Esophagus muscularis mucosa (tissue), 4 donors: ENCODE data around the gene PI4K2B. TPM values are rescaled to one million over a fixed set of nuclear protein-coding genes. Genes with fewer than 3 reads are reported as not detected.

Experiments used
- DNase-seq: peaks from one replicate; pipeline ENCODE4 v3.0.0-alpha.2; 2017; ENCODE audit errors: extremely low spot score
- H3K27ac ChIP-seq, 4 donors: fragments of 200-600 bp; sonication (generic); replicated peaks in 1 of 4; 1 replicate in 3 of 4; 2 replicates in 1 of 4; pipeline ENCODE4 v1.5.1; 2016 to 2019; ENCODE audit warnings: mild to moderate bottlenecking in 1 of 4
- H3K27me3 ChIP-seq, 4 donors: fragments of 200-600 bp; sonication (generic); one replicate each; pipeline versions ENCODE4 v1.5.1 to v1.6.0; 2016 to 2019
- H3K36me3 ChIP-seq, 4 donors: fragments of 200-600 bp; sonication (generic); one replicate each; pipeline ENCODE4 v1.5.1; 2016 to 2019
- H3K4me1 ChIP-seq, 4 donors: fragments of 200-600 bp; sonication (generic); one replicate each; pipeline ENCODE4 v1.5.1; 2016 to 2019
- H3K4me3 ChIP-seq, 4 donors: fragments of 200-600 bp; sonication (generic); 1 replicate in 2 of 4; 2 replicates in 2 of 4; pipeline ENCODE4 v1.5.1; 2016 to 2019; ENCODE audit warnings: mild to moderate bottlenecking in 4 of 4, moderate library complexity in 1 of 4
- H3K9me3 ChIP-seq, 4 donors: fragments of 200-600 bp; sonication (generic); 1 replicate in 3 of 4; 2 replicates in 1 of 4; pipeline ENCODE4 v1.5.1; 2016 to 2019
- CTCF ChIP-seq, 3 experiments: fragments of 200-600 bp in 2 of 3; fragments of 450-650 bp in 1 of 3; sonication (generic) in 2 of 3; IDR thresholded peaks; one replicate each; pipeline ENCODE4 v1.5.1; 2017 to 2019; ENCODE audit warnings: antibody characterized with exemption in 3 of 3, mild to moderate bottlenecking in 2 of 3, moderate library complexity in 1 of 3
- EP300 ChIP-seq: sonication (generic); formaldehyde crosslinking; IDR thresholded peaks from one replicate; pipeline ENCODE4 v1.6.1; 2017; ENCODE audit warnings: antibody characterized with exemption
- POLR2A ChIP-seq: fragments of 450-650 bp; IDR thresholded peaks from one replicate; pipeline ENCODE4 v1.6.1; 2017; ENCODE audit warnings: antibody characterized with exemption, moderate library complexity, mild to moderate bottlenecking, low read depth
- POLR2AphosphoS5 ChIP-seq, 2 donors: sonication (generic); formaldehyde crosslinking; IDR thresholded peaks; one replicate each; pipeline ENCODE4 v1.6.1; 2017; ENCODE audit warnings: antibody characterized with exemption in 2 of 2
- WGBS: methylation state at CpG from one replicate; pipeline ENCODE4 v1.1.5; 2018; 5-methylcytosine and 5-hydroxymethylcytosine counted together
- intact Hi-C: fragments of 100-400 bp; cut with DNase I; formaldehyde crosslinking; loops from one replicate; pipeline ENCODE4 v1.15.1; 2023
- total RNA-seq, 4 donors: library from RNA; depleted of rRNA; stranded (reverse); fragments of >200 nt; gene quantifications; one replicate each; pipeline versions ENCODE4 v1.1.0 to v1.2.1, GENCODE V29; 2016

PI4K2B gene
- total RNA-seq, 4 donors from 2014 or later = 9.0 to 16.2 (median 12.9) TPM

GRCh38 chr4:25302626-25303025, 68.8 kb downstream of the PI4K2B start:
- intact Hi-C loops = no loop called here
- no peak for TF ChIP-seq POLR2A
- TF ChIP-seq POLR2AphosphoS5 (IDR thresholded peaks at IDR 0.05) = no peak
- TF ChIP-seq EP300 = no peak
- no peak for TF ChIP-seq CTCF (IDR thresholded peaks at IDR 0.05)
- H3K36me3 ChIP-seq = no peaks in the 10 kb centered on the region
- 92% methylated on average over 9 of the region's 9 CpGs for WGBS
- peaks cover 0 to 14% (median 2%) of the 10 kb centered on the region in 4 donors for H3K27me3 ChIP-seq
- no peak overlapping the region for H3K4me3 ChIP-seq
- H3K27ac ChIP-seq = no peak overlapping the region
- no peaks in the 10 kb centered on the region for H3K9me3 ChIP-seq
- no peak for DNase-seq
- no peaks in the 10 kb centered on the region for H3K4me1 ChIP-seq

GRCh38 chr4:25303578-25303977, 69.7 kb downstream of the PI4K2B start:
- Histone ChIP-seq H3K4me3 (no peak overlapping the region), H3K36me3 (no peaks in the 10 kb centered on the region), H3K9me3 (no peaks in the 10 kb centered on the region), H3K27ac (no peak overlapping the region), H3K27me3 (peaks cover 0 to 14% (median 2%) of the 10 kb centered on the region in 4 donors), H3K4me1 (no peaks in the 10 kb centered on the region)
- DNase-seq = no peak
- TF ChIP-seq POLR2A = no peak
- no peak for TF ChIP-seq CTCF (IDR thresholded peaks at IDR 0.05)
- no peak for TF ChIP-seq EP300
- TF ChIP-seq POLR2AphosphoS5 (IDR thresholded peaks at IDR 0.05) = no peak
- WGBS = 93% methylated on average over 3 of the region's 3 CpGs
- intact Hi-C loops = no loop called here

GRCh38 chr4:25306518-25307057, 72.8 kb downstream of the PI4K2B start:
- H3K9me3 ChIP-seq = no peaks in the 10 kb centered on the region
- no peak for DNase-seq
- H3K27ac ChIP-seq = no peak overlapping the region
- TF ChIP-seq CTCF (IDR thresholded peaks at IDR 0.05) (no peak), EP300 (no peak), POLR2AphosphoS5 (IDR thresholded peaks at IDR 0.05) (no peak), POLR2A (no peak)
- peaks cover 0 to 4% (median 0%) of the 10 kb centered on the region in 4 donors for H3K27me3 ChIP-seq
- H3K4me3 ChIP-seq = no peak overlapping the region
- intact Hi-C loops = no loop called here
- 94% methylated on average over 4 of the region's 4 CpGs for WGBS
- no peaks in the 10 kb centered on the region for H3K36me3 ChIP-seq
- H3K4me1 ChIP-seq = no peaks in the 10 kb centered on the region

- peaks cover 0 to 7% (median 1%) of the 10 kb centered on the region in 4 donors for H3K4me1 ChIP-seq
- intact Hi-C loops = no loop called here
- TF ChIP-seq EP300 = no peak
- WGBS = 78% methylated on average over 7 of the region's 7 CpGs
- DNase-seq = no peak
- no peak overlapping the region for H3K27ac ChIP-seq
- H3K36me3 ChIP-seq = no peaks in the 10 kb centered on the region
- no peak overlapping the region for H3K4me3 ChIP-seq
- peaks cover 0 to 4% (median 0%) of the 10 kb centered on the region in 4 donors for H3K27me3 ChIP-seq
- no peaks in the 10 kb centered on the region for H3K9me3 ChIP-seq
Observed at GRCh38 chr4:25307596-25307995, 73.8 kb downstream of the PI4K2B start.

- peaks cover 4 to 11% (median 5%) of the 10 kb centered on the region in 4 donors for H3K4me1 ChIP-seq
- no peak for DNase-seq
- no peaks in the 10 kb centered on the region for H3K36me3 ChIP-seq
- intact Hi-C loops = no loop called here
- TF ChIP-seq POLR2AphosphoS5 (IDR thresholded peaks at IDR 0.05) (no peak), POLR2A (no peak), EP300 (no peak), CTCF (IDR thresholded peaks at IDR 0.05) (no peak)
- 85% methylated on average over 2 of the region's 2 CpGs for WGBS
- H3K27me3 ChIP-seq = peaks cover 0 to 4% (median 0%) of the 10 kb centered on the region in 4 donors
- no peak overlapping the region for H3K4me3 ChIP-seq
- H3K9me3 ChIP-seq = no peaks in the 10 kb centered on the region
- no peak overlapping the region for H3K27ac ChIP-seq
Observed at GRCh38 chr4:25308306-25308705, 74.5 kb downstream of the PI4K2B start.
